Islet of Langerhans (tissue), 1 donor: ENCODE results near the gene PIK3C2G.
"Not testable (repeated sequence)": the region's sequence is repeated elsewhere in the genome, so short reads cannot be mapped to it uniquely, and the experiment has no call there.

Experiments used
- FAIRE-seq: peaks from one replicate; lab custom pipeline; 2011; peaks lifted over from hg19 to GRCh38; lab: Jason Lieb, UNC

PIK3C2G gene

GRCh38 chr12:18644564-18644963, 383.2 kb downstream of the PIK3C2G start:
- no peak for FAIRE-seq

GRCh38 chr12:18646286-18646890, 385.1 kb downstream of the PIK3C2G start:
- no peak for FAIRE-seq

GRCh38 chr12:18651525-18651924, 390.2 kb downstream of the PIK3C2G start:
- FAIRE-seq, result no peak

GRCh38 chr12:18652596-18652995, 391.3 kb downstream of the PIK3C2G start:
- no peak for FAIRE-seq

GRCh38 chr12:18653465-18653864, 392.1 kb downstream of the PIK3C2G start:
- no peak for FAIRE-seq

- FAIRE-seq, result no peak
Observed at GRCh38 chr12:18655351-18655750, 394.0 kb downstream of the PIK3C2G start.

- no peak for FAIRE-seq
Observed at GRCh38 chr12:18658179-18658578, 396.9 kb downstream of the PIK3C2G start.

- FAIRE-seq, result no peak
Observed at GRCh38 chr12:18658829-18659228, 397.5 kb downstream of the PIK3C2G start.

GRCh38 chr12:18676141-18676540, 414.8 kb downstream of the PIK3C2G start:
- FAIRE-seq, result no peak

GRCh38 chr12:18676996-18677588, 415.8 kb downstream of the PIK3C2G start:
- FAIRE-seq, result no peak

- no peak for FAIRE-seq
Observed at GRCh38 chr12:18681818-18682217, 420.5 kb downstream of the PIK3C2G start.

- FAIRE-seq, result no peak
Observed at GRCh38 chr12:18683327-18684013, 422.2 kb downstream of the PIK3C2G start.

GRCh38 chr12:18684430-18684829, 423.1 kb downstream of the PIK3C2G start:
- no peak for FAIRE-seq

- FAIRE-seq, result no peak
Observed at GRCh38 chr12:18689771-18690170, 428.5 kb downstream of the PIK3C2G start.

GRCh38 chr12:18690653-18691052, 429.3 kb downstream of the PIK3C2G start:
- FAIRE-seq, result no peak

GRCh38 chr12:18693986-18694385, 432.7 kb downstream of the PIK3C2G start:
- not testable (repeated sequence) for FAIRE-seq

GRCh38 chr12:18696971-18697602, 435.8 kb downstream of the PIK3C2G start:
- no peak for FAIRE-seq
